Right atrium auricular region (tissue), 2 donors: ENCODE data around the gene NET1. TPM values are rescaled to one million over a fixed set of nuclear protein-coding genes. Genes with fewer than 3 reads are reported as not detected.

Experiments used
- DNase-seq: peaks from one replicate; pipeline ENCODE4 v3.0.0-alpha.2; 2019; ENCODE audit warnings: low spot score
- H3K27ac ChIP-seq, 2 donors: fragments of 200-600 bp; sonication (generic); 1 replicate in 1 of 2; 2 replicates in 1 of 2; pipeline ENCODE4 v1.5.1; 2016 to 2019
- H3K27me3 ChIP-seq, 2 donors: fragments of 200-600 bp; sonication (generic); one replicate each; pipeline versions ENCODE4 v1.5.1 to v1.6.0; 2017 to 2019
- H3K36me3 ChIP-seq: fragments of 200-600 bp; sonication (generic); one replicate; pipeline ENCODE4 v1.5.1; 2016
- H3K4me1 ChIP-seq, 2 donors: fragments of 200-600 bp; sonication (generic); one replicate each; pipeline versions ENCODE4 v1.5.1 to v1.6.0; 2017 to 2019
- H3K4me3 ChIP-seq, 2 donors: fragments of 200-600 bp; sonication (generic); 1 replicate in 1 of 2; 2 replicates in 1 of 2; pipeline ENCODE4 v1.5.1; 2017 to 2019; ENCODE audit warnings: mild to moderate bottlenecking in 1 of 2, moderate library complexity in 1 of 2
- H3K9me3 ChIP-seq, 2 donors: fragments of 200-600 bp; sonication (generic); one replicate each; pipeline ENCODE4 v1.5.1; 2019
- CTCF ChIP-seq, 2 donors: fragments of 200-600 bp; sonication (generic); IDR thresholded peaks; one replicate each; pipeline ENCODE4 v1.5.1; 2019; ENCODE audit warnings: antibody characterized with exemption in 2 of 2
- total RNA-seq, 2 donors: library from RNA; depleted of rRNA; stranded (reverse); fragments of >200 nt; gene quantifications; one replicate each; pipeline ENCODE4 v1.1.0, GENCODE V29; 2016

Gene NET1, protein sequence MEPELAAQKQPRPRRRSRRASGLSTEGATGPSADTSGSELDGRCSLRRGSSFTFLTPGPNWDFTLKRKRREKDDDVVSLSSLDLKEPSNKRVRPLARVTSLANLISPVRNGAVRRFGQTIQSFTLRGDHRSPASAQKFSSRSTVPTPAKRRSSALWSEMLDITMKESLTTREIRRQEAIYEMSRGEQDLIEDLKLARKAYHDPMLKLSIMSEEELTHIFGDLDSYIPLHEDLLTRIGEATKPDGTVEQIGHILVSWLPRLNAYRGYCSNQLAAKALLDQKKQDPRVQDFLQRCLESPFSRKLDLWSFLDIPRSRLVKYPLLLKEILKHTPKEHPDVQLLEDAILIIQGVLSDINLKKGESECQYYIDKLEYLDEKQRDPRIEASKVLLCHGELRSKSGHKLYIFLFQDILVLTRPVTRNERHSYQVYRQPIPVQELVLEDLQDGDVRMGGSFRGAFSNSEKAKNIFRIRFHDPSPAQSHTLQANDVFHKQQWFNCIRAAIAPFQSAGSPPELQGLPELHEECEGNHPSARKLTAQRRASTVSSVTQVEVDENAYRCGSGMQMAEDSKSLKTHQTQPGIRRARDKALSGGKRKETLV
- total RNA-seq: 10 to 100 TPM; 12.8 to 19.8 TPM

DNA sequence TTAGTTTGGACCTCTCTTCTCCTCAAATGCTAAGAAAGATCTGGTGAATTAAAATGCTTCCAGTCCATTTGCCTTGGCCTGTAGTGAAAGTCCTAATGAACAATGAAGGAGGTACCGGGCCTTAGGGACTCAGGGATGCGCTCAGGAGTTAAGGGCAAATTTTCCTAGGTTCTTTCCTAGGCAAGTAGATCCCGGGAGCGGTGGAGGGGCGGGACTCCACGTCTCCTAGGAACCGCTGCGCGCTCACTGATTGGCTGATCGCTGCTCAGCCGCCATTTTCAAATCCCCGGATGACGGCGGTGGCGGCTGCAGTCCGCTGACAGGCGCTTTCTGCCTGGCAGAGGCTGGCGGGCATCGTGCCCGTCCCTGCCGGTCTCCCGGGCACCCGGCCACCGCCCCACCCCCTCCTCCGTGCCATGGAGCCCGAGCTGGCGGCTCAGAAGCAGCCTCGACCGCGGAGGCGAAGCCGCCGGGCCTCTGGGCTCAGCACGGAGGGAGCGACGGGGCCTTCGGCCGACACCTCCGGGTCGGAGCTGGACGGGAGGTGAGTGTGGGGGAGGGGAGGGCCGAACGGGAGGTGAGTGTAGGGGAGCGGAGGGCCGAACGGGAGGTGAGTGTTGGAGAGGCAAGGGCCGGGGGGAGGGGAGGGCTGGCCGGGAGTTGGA is at the start of gene NET1:
NET1 (plus strand) TSS at position 281 of the 665 bp plus-strand sequence; CDS start at position 417, 136 bp downstream.
- Histone ChIP-seq H3K27ac (peak within 1 kb of the TSS; percentile 75 to 79), H3K27me3 (no peaks in the 10 kb centered on the region), H3K4me3 (peak within 1 kb of the TSS; percentile 51 to 78), H3K4me1 (peaks cover 0 to 11% of the 10 kb centered on the region in 2 donors), H3K9me3 (no peaks in the 10 kb centered on the region), H3K36me3 (no peaks in the 10 kb centered on the region)
- TF ChIP-seq CTCF (IDR thresholded peaks at IDR 0.05): no peak
- DNase-seq: peak; percentile 90

GRCh38 chr10:5362873-5363272 is 49.5 kb upstream of the NET1 start:
- no peak for DNase-seq
- Histone ChIP-seq H3K27me3 (no peaks in the 10 kb centered on the region), H3K4me1 (no peaks in the 10 kb centered on the region), H3K36me3 (no peaks in the 10 kb centered on the region), H3K4me3 (no peak overlapping the region), H3K9me3 (no peaks in the 10 kb centered on the region), H3K27ac (no peak overlapping the region)
- TF ChIP-seq CTCF (IDR thresholded peaks at IDR 0.05): no peak

- Histone ChIP-seq H3K36me3 (no peaks in the 10 kb centered on the region), H3K9me3 (no peaks in the 10 kb centered on the region), H3K27ac (no peak overlapping the region), H3K4me1 (no peaks in the 10 kb centered on the region), H3K27me3 (no peaks in the 10 kb centered on the region), H3K4me3 (no peak overlapping the region)
- no peak for DNase-seq
- no peak for TF ChIP-seq CTCF (IDR thresholded peaks at IDR 0.05)
Measured at GRCh38 chr10:5364374-5364773, 48.0 kb upstream of the NET1 start.

GRCh38 chr10:5364890-5365338 is 47.4 kb upstream of the NET1 start, which contains the start of gene UCN3:
UCN3 (plus strand) TSS chr10:5364966; CDS start chr10:5373721, 8,755 bp downstream.
- no peaks in the 10 kb centered on the region for H3K9me3 ChIP-seq
- no peak for TF ChIP-seq CTCF (IDR thresholded peaks at IDR 0.05)

DNA sequence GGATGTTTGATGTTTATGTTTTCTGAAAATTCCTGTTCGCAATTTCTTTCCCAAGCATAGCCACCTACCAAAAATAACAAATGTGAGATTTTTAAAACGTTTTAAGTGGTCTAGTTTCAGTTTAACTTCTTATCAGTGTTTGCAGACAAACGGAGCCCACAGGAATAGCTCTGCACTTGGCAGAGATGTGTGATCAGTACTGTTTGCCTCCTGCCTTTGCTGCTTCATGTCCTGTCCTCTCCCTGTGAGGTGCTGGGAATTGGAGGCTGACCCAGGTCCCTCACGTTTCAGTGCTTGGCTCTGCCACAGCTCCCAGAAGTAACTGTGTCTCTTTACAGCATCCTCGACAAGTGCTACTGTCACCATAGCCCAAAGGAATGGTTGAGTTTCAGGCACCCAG is 46.4 kb upstream of the NET1 start:
- no peak overlapping the region for H3K4me3 ChIP-seq
- no peaks in the 10 kb centered on the region for H3K4me1 ChIP-seq
- TF ChIP-seq CTCF (IDR thresholded peaks at IDR 0.05): no peak
- H3K9me3 ChIP-seq: no peaks in the 10 kb centered on the region
- H3K27ac ChIP-seq: no peak overlapping the region
- no peaks in the 10 kb centered on the region for H3K27me3 ChIP-seq
- DNase-seq: no peak
- H3K36me3 ChIP-seq: no peaks in the 10 kb centered on the region

More at GRCh38 chr10:5364890-5365338, 47.4 kb upstream of the NET1 start, which contains the start of gene UCN3:
- H3K4me3 ChIP-seq: no peak within 1 kb of the TSS
- no peaks in the 10 kb centered on the region for H3K36me3 ChIP-seq
- H3K27ac ChIP-seq: no peak within 1 kb of the TSS
- DNase-seq: no peak
- H3K4me1 ChIP-seq: no peaks in the 10 kb centered on the region
- H3K27me3 ChIP-seq: no peaks in the 10 kb centered on the region
